Spinal cord (tissue), 10 donors: ENCODE data around the gene PPL. TPM values are rescaled to one million over a fixed set of nuclear protein-coding genes. Genes with fewer than 3 reads are reported as not detected.

Experiments
- DNase-seq, 6 donors: peaks; one replicate each; pipeline versions ENCODE4 v3.0.0 to v3.0.0-alpha.2; 2013 to 2015; ENCODE audit warnings: low spot score in 6 of 6, low read depth in 4 of 6
- H3K27ac ChIP-seq: one replicate; pipeline ENCODE4 v1.5.1; 2013; ENCODE audit warnings: low read depth, low read length, control low read depth
- H3K27me3 ChIP-seq: one replicate; pipeline ENCODE4 v1.6.1; 2013; ENCODE audit warnings: low read length; ENCODE audit not compliant: control insufficient read depth, insufficient read depth
- H3K36me3 ChIP-seq: one replicate; pipeline ENCODE4 v1.6.1; 2013; ENCODE audit warnings: low read length; ENCODE audit not compliant: control insufficient read depth, insufficient read depth
- H3K4me1 ChIP-seq: one replicate; pipeline ENCODE4 v1.6.1; 2013; ENCODE audit warnings: low read length; ENCODE audit not compliant: control insufficient read depth, insufficient read depth
- H3K4me3 ChIP-seq: one replicate; pipeline ENCODE4 v1.5.1; 2013; ENCODE audit warnings: low read depth, low read length, control low read depth
- H3K9me3 ChIP-seq: one replicate; pipeline ENCODE4 v1.6.1; 2013; ENCODE audit warnings: low read length; ENCODE audit not compliant: control insufficient read depth, insufficient read depth
- WGBS: methylation state at CpG from one replicate; pipeline ENCODE4 v1.1.5; 2013; ENCODE audit warnings: missing lambda C conversion rate; ENCODE audit not compliant: insufficient coverage; 5-methylcytosine and 5-hydroxymethylcytosine counted together
- polyA plus RNA-seq, 2 donors: library from polyadenylated mRNA; unstranded; fragments of 120-200 nt; gene quantifications; one replicate each; pipeline ENCODE4 v1.2.1, GENCODE V29; 2013; ENCODE audit not compliant: insufficient read length in 2 of 2
- total RNA-seq, 2 donors: library from RNA; depleted of rRNA in 1 of 2; stranded (reverse); fragments of 120-200 nt in 1 of 2; fragments of >200 nt in 1 of 2; gene quantifications; one replicate each; pipeline versions ENCODE4 v1.2.3 to v1.2.4, GENCODE V29; 2013 to 2014
- donor health status: healthy.

The PPL gene
- total and polyA plus RNA-seq, 4 donors = 2.7 to 5.6 (median 3.7) TPM

GRCh38 chr16:4925791-4926190 lies 11.2 kb downstream of the PPL start:
- peaks cover under 1% of the 10 kb centered on the region for H3K27me3 ChIP-seq
- 100% methylated on average over 1 of the region's 5 CpGs for WGBS
- H3K4me1 ChIP-seq = no peaks in the 10 kb centered on the region
- no peak overlapping the region for H3K27ac ChIP-seq
- H3K9me3 ChIP-seq = peaks cover 3% of the 10 kb centered on the region
- DNase-seq = no peak
- no peaks in the 10 kb centered on the region for H3K36me3 ChIP-seq
- H3K4me3 ChIP-seq = no peak overlapping the region

- Histone ChIP-seq H3K27me3 (no peaks in the 10 kb centered on the region), H3K4me1 (no peaks in the 10 kb centered on the region), H3K27ac (no peak overlapping the region), H3K36me3 (no peaks in the 10 kb centered on the region), H3K4me3 (no peak overlapping the region), H3K9me3 (peaks cover 3% of the 10 kb centered on the region)
- DNase-seq = no peak
- 67% methylated on average over 4 of the region's 5 CpGs for WGBS
Observed at GRCh38 chr16:4925293-4925607, 11.7 kb downstream of the PPL start.

GRCh38 chr16:4924593-4925292 lies 12.2 kb downstream of the PPL start:
- no peak overlapping the region for H3K4me3 ChIP-seq
- H3K27me3 ChIP-seq = no peaks in the 10 kb centered on the region
- H3K36me3 ChIP-seq = no peaks in the 10 kb centered on the region
- H3K4me1 ChIP-seq = no peaks in the 10 kb centered on the region
- no peak overlapping the region for H3K27ac ChIP-seq
- peaks cover 3% of the 10 kb centered on the region for H3K9me3 ChIP-seq
- 59% methylated on average over 11 of the region's 12 CpGs for WGBS
- DNase-seq = no peak

- H3K4me1 ChIP-seq = no peaks in the 10 kb centered on the region
- H3K27me3 ChIP-seq = no peaks in the 10 kb centered on the region
- H3K27ac ChIP-seq = no peak overlapping the region
- H3K36me3 ChIP-seq = no peaks in the 10 kb centered on the region
- H3K4me3 ChIP-seq = no peak overlapping the region
- 80% methylated on average over 3 of the region's 6 CpGs for WGBS
- DNase-seq = peak in 1 of 6 donors; percentile 36
- peaks cover 3% of the 10 kb centered on the region for H3K9me3 ChIP-seq
Observed at GRCh38 chr16:4923853-4924252, 13.1 kb downstream of the PPL start.

- H3K36me3 ChIP-seq = no peaks in the 10 kb centered on the region
- DNase-seq = no peak
- WGBS = 82% methylated on average over 13 of the region's 18 CpGs
- no peak overlapping the region for H3K4me3 ChIP-seq
- H3K27ac ChIP-seq = no peak overlapping the region
- peaks cover 3% of the 10 kb centered on the region for H3K9me3 ChIP-seq
- H3K27me3 ChIP-seq = no peaks in the 10 kb centered on the region
- H3K4me1 ChIP-seq = no peaks in the 10 kb centered on the region
Observed at GRCh38 chr16:4922721-4923342, 14.1 kb downstream of the PPL start.

GRCh38 chr16:4920826-4921225 lies 16.1 kb downstream of the PPL start:
- Histone ChIP-seq H3K27me3 (no peaks in the 10 kb centered on the region), H3K27ac (no peak overlapping the region), H3K4me3 (no peak overlapping the region), H3K9me3 (no peaks in the 10 kb centered on the region), H3K36me3 (no peaks in the 10 kb centered on the region), H3K4me1 (no peaks in the 10 kb centered on the region)
- no peak for DNase-seq
- WGBS = 83% methylated on average over 5 of the region's 5 CpGs

GRCh38 chr16:4918781-4919251 lies 18.1 kb downstream of the PPL start:
- WGBS = 48% methylated on average over 12 of the region's 13 CpGs
- Histone ChIP-seq H3K27me3 (no peaks in the 10 kb centered on the region), H3K4me1 (no peaks in the 10 kb centered on the region), H3K4me3 (no peak overlapping the region), H3K36me3 (no peaks in the 10 kb centered on the region), H3K9me3 (no peaks in the 10 kb centered on the region), H3K27ac (no peak overlapping the region)
- no peak for DNase-seq

- no peak overlapping the region for H3K4me3 ChIP-seq
- H3K27ac ChIP-seq = no peak overlapping the region
- no peaks in the 10 kb centered on the region for H3K4me1 ChIP-seq
- H3K9me3 ChIP-seq = no peaks in the 10 kb centered on the region
- DNase-seq = no peak
- 94% methylated on average over 2 of the region's 4 CpGs for WGBS
- H3K27me3 ChIP-seq = no peaks in the 10 kb centered on the region
- H3K36me3 ChIP-seq = no peaks in the 10 kb centered on the region
Observed at GRCh38 chr16:4917117-4917516, 19.8 kb downstream of the PPL start.

DNA sequence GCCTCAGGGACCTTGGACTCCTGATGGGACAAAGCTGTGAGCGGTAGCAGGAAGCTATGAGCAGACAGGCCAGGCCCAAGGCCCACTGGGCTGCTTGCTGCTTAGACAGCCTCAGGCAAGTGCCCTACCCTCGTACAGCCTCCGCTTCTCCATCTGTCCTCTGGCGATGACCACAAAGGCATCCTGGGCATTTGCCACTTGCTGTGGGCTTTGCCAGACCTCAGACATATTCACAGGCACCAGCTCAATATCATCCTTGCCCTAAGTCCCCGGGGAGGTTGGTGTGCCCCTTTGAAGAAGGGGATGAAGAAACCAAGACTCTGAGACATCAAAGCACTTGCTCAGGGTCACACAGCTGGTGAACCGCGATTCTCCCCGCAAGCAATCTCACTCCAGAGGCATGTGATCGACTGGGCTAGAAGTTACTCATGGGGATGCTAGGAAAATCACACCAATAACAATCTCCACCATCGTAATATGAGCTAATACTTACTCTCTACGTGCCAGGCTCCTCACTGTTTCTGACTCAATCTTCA lies 21.7 kb downstream of the PPL start:
- DNase-seq = no peak
- no peak overlapping the region for H3K4me3 ChIP-seq
- 73% methylated on average over 6 of the region's 11 CpGs for WGBS
- no peaks in the 10 kb centered on the region for H3K4me1 ChIP-seq
- no peaks in the 10 kb centered on the region for H3K9me3 ChIP-seq
- no peaks in the 10 kb centered on the region for H3K27me3 ChIP-seq
- H3K36me3 ChIP-seq = no peaks in the 10 kb centered on the region
- no peak overlapping the region for H3K27ac ChIP-seq
